ENCODE data around the gene CRACDL.

The CRACDL gene

GRCh38 chr2:98769784-98770183, 166.2 kb downstream of the CRACDL start:
- H3K4me3 ChIP-seq (ENCODE audit: low read length) = no peak overlapping the region
- TF ChIP-seq CTCF (IDR thresholded peaks at IDR 0.05; ENCODE audit: insufficient read depth, low read depth, low read length, missing control alignments) = no peak
- peak; percentile 38 for DNase-seq (ENCODE audit: low read depth)

- H3K4me3 ChIP-seq (ENCODE audit: low read length) = no peak overlapping the region
- no peak for TF ChIP-seq CTCF (IDR thresholded peaks at IDR 0.05; ENCODE audit: insufficient read depth, low read depth, low read length, missing control alignments)
- DNase-seq (ENCODE audit: low read depth) = no peak
Measured at GRCh38 chr2:98769114-98769476, 166.9 kb downstream of the CRACDL start.

GRCh38 chr2:98768384-98769113, 167.5 kb downstream of the CRACDL start:
- H3K4me3 ChIP-seq (ENCODE audit: low read length) = no peak overlapping the region
- TF ChIP-seq CTCF (IDR thresholded peaks at IDR 0.05; ENCODE audit: insufficient read depth, low read depth, low read length, missing control alignments) = no peak
- DNase-seq (ENCODE audit: low read depth) = no peak

- no peak for DNase-seq (ENCODE audit: low read depth)
- H3K4me3 ChIP-seq (ENCODE audit: low read length) = no peak overlapping the region
- no peak for TF ChIP-seq CTCF (IDR thresholded peaks at IDR 0.05; ENCODE audit: insufficient read depth, low read depth, low read length, missing control alignments)
Measured at GRCh38 chr2:98764499-98764898, 171.5 kb downstream of the CRACDL start.

- no peak for TF ChIP-seq CTCF (IDR thresholded peaks at IDR 0.05; ENCODE audit: insufficient read depth, low read depth, low read length, missing control alignments)
- no peak for DNase-seq (ENCODE audit: low read depth)
- no peak overlapping the region for H3K4me3 ChIP-seq (ENCODE audit: low read length)
Measured at GRCh38 chr2:98763209-98763951, 172.6 kb downstream of the CRACDL start.

- no peak for DNase-seq (ENCODE audit: low read depth)
- no peak overlapping the region for H3K4me3 ChIP-seq (ENCODE audit: low read length)
- no peak for TF ChIP-seq CTCF (IDR thresholded peaks at IDR 0.05; ENCODE audit: insufficient read depth, low read depth, low read length, missing control alignments)
Measured at GRCh38 chr2:98761909-98762308, 174.1 kb downstream of the CRACDL start.
